IMR-90 (cell line): Measurements from ENCODE around the gene BLOC1S6.

Experiments used
- CTCF ChIP-seq: conservative IDR thresholded peaks from 2 replicates; pipeline ENCODE4 v1.5.1; 2012; ENCODE audit warnings: mild to moderate bottlenecking, low read depth, low read length, improper control_type of control experiment
- MAFK ChIP-seq: IDR thresholded peaks from 2 replicates; pipeline ENCODE4 v1.6.1; 2012; ENCODE audit warnings: low read depth, low read length, improper control_type of control experiment
- MAZ ChIP-seq: IDR thresholded peaks from 2 replicates; pipeline ENCODE4 v1.6.1; 2012; ENCODE audit warnings: low read depth, mild to moderate bottlenecking, low read length, improper control_type of control experiment, moderate library complexity, borderline replicate concordance
- NFE2L2 ChIP-seq: fragments of 150-350 bp; IDR thresholded peaks from 2 replicates; pipeline ENCODE4 v1.6.1; 2016; ENCODE audit warnings: low read depth, mild to moderate bottlenecking, low read length
- POLR2A ChIP-seq: IDR thresholded peaks from 2 replicates; pipeline ENCODE4 v1.6.1; 2012; ENCODE audit warnings: mild to moderate bottlenecking, low read depth, low read length
- TF ChIP-seq, protein P1 (sequence below): fragments of 150-350 bp; IDR thresholded peaks from 2 replicates; pipeline ENCODE4 v1.6.1; 2017; ENCODE audit warnings: mild to moderate bottlenecking, antibody characterized with exemption, low read length, low read depth

GRCh38 chr15:45606841-45607240 lies 19.7 kb downstream of the BLOC1S6 start:
- TF ChIP-seq CTCF (no peak), POLR2A (no peak), MAFK (no peak), MAZ (no peak), NFE2L2 (no peak)
- TF ChIP-seq, protein P1, sequence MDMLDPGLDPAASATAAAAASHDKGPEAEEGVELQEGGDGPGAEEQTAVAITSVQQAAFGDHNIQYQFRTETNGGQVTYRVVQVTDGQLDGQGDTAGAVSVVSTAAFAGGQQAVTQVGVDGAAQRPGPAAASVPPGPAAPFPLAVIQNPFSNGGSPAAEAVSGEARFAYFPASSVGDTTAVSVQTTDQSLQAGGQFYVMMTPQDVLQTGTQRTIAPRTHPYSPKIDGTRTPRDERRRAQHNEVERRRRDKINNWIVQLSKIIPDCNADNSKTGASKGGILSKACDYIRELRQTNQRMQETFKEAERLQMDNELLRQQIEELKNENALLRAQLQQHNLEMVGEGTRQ, result no peak
